HCT116 (cell line): ENCODE data around the gene NFE2L3. TPM values are rescaled to one million over a fixed set of nuclear protein-coding genes. Genes with fewer than 3 reads are reported as not detected.

ENCODE experiments used
- ATAC-seq: fragments of 200-7000 bp; cut with Tn5 transposase; 2 replicates; pipeline ENCODE4 v1.9.1; 2020; ENCODE audit warnings: mild to moderate bottlenecking, moderate library complexity
- BruUV-seq: library from RNA; stranded (reverse); fragments of 400-500 nt; replicated peaks from 2 replicates; lab custom pipeline; 2021; lab: Mats Ljungman, UMichigan
- CTCF ChIA-PET: fragments of 300-600 bp; sonication (Branson Sonifier 250); formaldehyde crosslinking; loops from one replicate; lab custom pipeline; 2021; ENCODE audit warnings: antibody characterized with exemption; lab: Charles Lee
- POLR2A ChIA-PET: fragments of 300-600, 350-600 bp; sonication (Branson Sonifier 250); formaldehyde crosslinking; loops from one replicate; lab custom pipeline; 2021; ENCODE audit warnings: antibody characterized with exemption; lab: Charles Lee
- RAD21 ChIA-PET, 2 experiments: fragments of 300-600 bp; sonication (Branson Sonifier 250); formaldehyde crosslinking; loops; one replicate each; lab custom pipeline; 2023; ENCODE audit warnings: low total read pairs in 2 of 2; ENCODE audit not compliant: uncharacterized antibody in 2 of 2, unreplicated experiment in 2 of 2, low non-redundant PET in 1 of 2; lab: Charles Lee
- DNase-seq: peaks from one replicate; pipeline ENCODE4 v3.0.0-alpha.2; 2010; ENCODE audit warnings: low read depth, low spot score
- H2AFZ ChIP-seq: fragments of 200-600 bp; shearing (Covaris generic), sonication (generic); 2 replicates; pipeline ENCODE4 v1.6.1; 2017; ENCODE audit warnings: low read depth, mixed run types, mixed read lengths, antibody characterized with exemption, low read length; ENCODE audit not compliant: poor library complexity, severe bottlenecking
- H3K27ac ChIP-seq: 2 replicates; pipeline ENCODE4 v1.5.1; 2012; ENCODE audit warnings: low read depth, low read length
- H3K27me3 ChIP-seq: fragments of 200-600 bp; sonication (generic); 2 replicates; pipeline ENCODE4 v1.6.1; 2016; ENCODE audit warnings: mixed run types, low read length, mixed read lengths; ENCODE audit not compliant: insufficient read depth
- H3K36me3 ChIP-seq, 2 experiments: fragments of 200-500 bp in 1 of 2; fragments of 200-600 bp in 1 of 2; sonication (Bioruptor generic) in 1 of 2; sonication (generic) in 1 of 2; 2 replicates each; pipeline versions ENCODE4 v1.5.1 to v1.6.1; 2014 to 2016; ENCODE audit warnings: low read length in 2 of 2, inconsistent platforms in 1 of 2, mixed read lengths in 1 of 2, mixed run types in 1 of 2; ENCODE audit not compliant: insufficient read depth in 2 of 2, control insufficient read depth in 1 of 2
- H3K4me1 ChIP-seq, 2 experiments: fragments of 200-600 bp in 1 of 2; sonication (generic) in 1 of 2; 2 replicates each; pipeline versions ENCODE4 v1.5.1 to v1.6.1; 2012 to 2017; ENCODE audit warnings: low read length in 2 of 2, inconsistent platforms in 1 of 2, mild to moderate bottlenecking in 1 of 2, mixed read lengths in 1 of 2, mixed run types in 1 of 2, moderate library complexity in 1 of 2; ENCODE audit not compliant: insufficient read depth in 2 of 2, control insufficient read depth in 1 of 2
- H3K4me2 ChIP-seq: fragments of 200-600 bp; sonication (generic); 2 replicates; pipeline ENCODE4 v1.6.1; 2017; ENCODE audit warnings: mixed run types, low read length, mixed read lengths
- H3K4me3 ChIP-seq, 2 experiments: fragments of 200-600 bp in 1 of 2; sonication (generic) in 1 of 2; replicated peaks in 1 of 2; 2 replicates each; pipeline ENCODE4 v1.5.1; 2011 to 2016; ENCODE audit warnings: low read length in 2 of 2, control low read depth in 1 of 2, low read depth in 1 of 2, mild to moderate bottlenecking in 1 of 2, mixed read lengths in 1 of 2, mixed run types in 1 of 2
- H3K79me2 ChIP-seq: fragments of 200-600 bp; sonication (generic); 2 replicates; pipeline ENCODE4 v1.6.1; 2017; ENCODE audit warnings: mild to moderate bottlenecking, mixed run types, low read length, moderate library complexity, mixed read lengths; ENCODE audit not compliant: insufficient read depth
- H3K9ac ChIP-seq: fragments of 200-600 bp; sonication (generic); 2 replicates; pipeline ENCODE4 v1.6.1; 2016; ENCODE audit warnings: low read length, mixed read lengths
- H3K9me2 ChIP-seq: fragments of 200-600 bp; sonication (generic), shearing (Covaris generic); 2 replicates; pipeline ENCODE4 v1.6.1; 2017; ENCODE audit warnings: mixed run types, mild to moderate bottlenecking, moderate library complexity; ENCODE audit not compliant: insufficient read depth
- H3K9me3 ChIP-seq, 2 experiments: fragments of 200-500 bp in 1 of 2; fragments of 200-600 bp in 1 of 2; sonication (Bioruptor generic) in 1 of 2; sonication (generic) in 1 of 2; 2 replicates each; pipeline ENCODE4 v1.6.1; 2014 to 2017; ENCODE audit warnings: low read length in 2 of 2, mixed read lengths in 2 of 2, inconsistent platforms in 1 of 2, low read depth in 1 of 2, mild to moderate bottlenecking in 1 of 2, mixed run types in 1 of 2, moderate library complexity in 1 of 2; ENCODE audit not compliant: control insufficient read depth in 1 of 2, insufficient read depth in 1 of 2
- H4K20me1 ChIP-seq: fragments of 200-600 bp; sonication (generic), shearing (Covaris generic); 2 replicates; pipeline ENCODE4 v1.6.1; 2017; ENCODE audit warnings: mixed run types, mild to moderate bottlenecking, moderate library complexity; ENCODE audit not compliant: insufficient read depth
- EGR1 ChIP-seq: IDR thresholded peaks from 2 replicates; pipeline ENCODE4 v1.6.1; 2012; ENCODE audit warnings: low read depth
- ELF1 ChIP-seq: IDR thresholded peaks from 2 replicates; pipeline ENCODE4 v1.6.1; 2012; ENCODE audit warnings: low read depth, borderline replicate concordance
- EZH2 ChIP-seq: fragments of 200-600 bp; sonication (generic); IDR thresholded peaks from 2 replicates; pipeline ENCODE4 v1.6.1; 2017; ENCODE audit warnings: antibody characterized with exemption, mixed run types
- JUND ChIP-seq: IDR thresholded peaks from 2 replicates; pipeline ENCODE4 v1.6.1; 2012
- SRF ChIP-seq: IDR thresholded peaks from 2 replicates; pipeline ENCODE4 v1.6.1; 2012; ENCODE audit warnings: low read depth
- TCF7L2 ChIP-seq: IDR thresholded peaks from 2 replicates; pipeline ENCODE4 v1.7.0; 2011; ENCODE audit warnings: borderline replicate concordance, inconsistent platforms; ENCODE audit not compliant: insufficient read depth, insufficient read length; ENCODE audit errors: extremely low read depth
- ZNF274 ChIP-seq: fragments of 200-500 bp; sonication (Bioruptor generic); IDR thresholded peaks from 2 replicates; pipeline ENCODE4 v1.6.1; 2014; ENCODE audit warnings: mild to moderate bottlenecking, low read depth, low read length, inconsistent platforms
- intact Hi-C: fragments of 100-400 bp; cut with micrococcal nuclease; formaldehyde crosslinking; loops from 2 replicates; pipeline ENCODE4 v1.10.0; 2022
- total RNA-seq: library from RNA; stranded (reverse); gene quantifications from one replicate; pipeline ENCODE4 v1.2.1, GENCODE V29; 2021; ENCODE audit not compliant: unreplicated experiment
- TF ChIP-seq, protein P1 (sequence below): IDR thresholded peaks from 2 replicates; pipeline ENCODE4 v1.6.1; 2012
- TF ChIP-seq, protein P2 (sequence below): IDR thresholded peaks from 2 replicates; pipeline ENCODE4 v1.6.1; 2011; ENCODE audit warnings: mild to moderate bottlenecking, low read length, moderate library complexity; ENCODE audit not compliant: insufficient replicate concordance; ENCODE audit errors: extremely low read depth
- TF ChIP-seq, protein P3 (sequence below), 3 experiments: fragments of 200-600 bp in 1 of 3; sonication (generic) in 1 of 3; IDR thresholded peaks in 2 of 3; conservative IDR thresholded peaks in 1 of 3; 2 replicates each; pipeline ENCODE4 v1.5.1; 2012 to 2017; ENCODE audit warnings: low read depth in 2 of 3, low read length in 2 of 3, antibody characterized with exemption in 1 of 3, borderline replicate concordance in 1 of 3, control low read depth in 1 of 3, mild to moderate bottlenecking in 1 of 3, mixed read lengths in 1 of 3, mixed run types in 1 of 3, moderate library complexity in 1 of 3; ENCODE audit not compliant: insufficient read depth in 1 of 3
- TF ChIP-seq, protein P4 (sequence below): IDR thresholded peaks from 2 replicates; pipeline ENCODE4 v1.6.1; 2012

The NFE2L3 gene
- total RNA-seq, 1 experiment from 2014 or later = 27.0 TPM

DNA sequence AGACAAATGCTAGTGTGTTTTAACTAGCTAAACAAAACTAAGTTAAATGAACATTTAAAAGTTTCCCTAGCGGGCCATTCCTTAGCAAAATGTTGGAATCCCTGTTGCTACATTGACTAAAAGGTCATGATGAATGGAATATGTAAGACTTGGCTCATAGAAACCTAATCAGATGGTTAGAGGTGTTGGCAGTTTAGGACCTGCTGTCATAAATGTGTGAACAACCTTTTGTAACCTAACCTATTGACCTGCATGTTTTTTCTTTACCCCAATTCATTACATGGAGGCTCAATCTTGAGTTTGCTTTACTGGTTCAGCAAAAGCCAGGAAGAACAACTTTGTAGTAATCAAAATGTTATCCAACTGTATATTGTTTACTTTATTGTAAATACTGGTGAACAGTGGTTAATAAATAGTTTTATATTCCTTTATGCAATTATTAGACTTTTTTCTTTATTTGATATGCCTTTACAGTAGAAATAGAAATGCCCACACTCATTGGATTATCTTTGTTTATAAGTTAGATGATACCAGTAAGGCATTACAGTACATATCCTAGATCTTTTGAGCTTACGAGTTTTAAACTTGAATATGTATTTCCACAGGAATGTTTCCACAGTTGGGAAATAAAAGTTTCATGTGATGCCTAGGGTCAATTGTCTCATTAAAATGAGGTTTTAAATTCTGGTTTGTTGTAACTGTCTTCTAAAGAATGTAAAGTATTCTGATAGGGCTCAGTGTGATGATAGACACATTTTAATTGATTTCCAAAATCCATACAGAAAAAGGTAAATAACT, 61.1 kb downstream of the NFE2L3 start:
- ChIA-PET RAD21 (no interaction called here), CTCF (no interaction called here), POLR2A (interaction anchor here (0.7 to 2.1 kb wide), 2 partner anchors 11 to 13 kb away, joined by 3 to 7 read pairs; partner anchors contain the start of gene CBX3)
- peaks cover 31 to 34% of the 10 kb centered on the region in 2 experiments for H3K36me3 ChIP-seq
- H2AFZ ChIP-seq = no peak overlapping the region
- ATAC-seq (no peak), DNase-seq (no peak)
- H3K9me3 ChIP-seq = no peaks in the 10 kb centered on the region
- H4K20me1 ChIP-seq = peaks cover 32% of the 10 kb centered on the region; the same call in 1 of the 2 replicates
- no peak overlapping the region for H3K4me3 ChIP-seq
- TF ChIP-seq TCF7L2 = no peak
- TF ChIP-seq, protein P1, sequence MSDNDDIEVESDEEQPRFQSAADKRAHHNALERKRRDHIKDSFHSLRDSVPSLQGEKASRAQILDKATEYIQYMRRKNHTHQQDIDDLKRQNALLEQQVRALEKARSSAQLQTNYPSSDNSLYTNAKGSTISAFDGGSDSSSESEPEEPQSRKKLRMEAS = no peak
- TF ChIP-seq, protein P2, sequence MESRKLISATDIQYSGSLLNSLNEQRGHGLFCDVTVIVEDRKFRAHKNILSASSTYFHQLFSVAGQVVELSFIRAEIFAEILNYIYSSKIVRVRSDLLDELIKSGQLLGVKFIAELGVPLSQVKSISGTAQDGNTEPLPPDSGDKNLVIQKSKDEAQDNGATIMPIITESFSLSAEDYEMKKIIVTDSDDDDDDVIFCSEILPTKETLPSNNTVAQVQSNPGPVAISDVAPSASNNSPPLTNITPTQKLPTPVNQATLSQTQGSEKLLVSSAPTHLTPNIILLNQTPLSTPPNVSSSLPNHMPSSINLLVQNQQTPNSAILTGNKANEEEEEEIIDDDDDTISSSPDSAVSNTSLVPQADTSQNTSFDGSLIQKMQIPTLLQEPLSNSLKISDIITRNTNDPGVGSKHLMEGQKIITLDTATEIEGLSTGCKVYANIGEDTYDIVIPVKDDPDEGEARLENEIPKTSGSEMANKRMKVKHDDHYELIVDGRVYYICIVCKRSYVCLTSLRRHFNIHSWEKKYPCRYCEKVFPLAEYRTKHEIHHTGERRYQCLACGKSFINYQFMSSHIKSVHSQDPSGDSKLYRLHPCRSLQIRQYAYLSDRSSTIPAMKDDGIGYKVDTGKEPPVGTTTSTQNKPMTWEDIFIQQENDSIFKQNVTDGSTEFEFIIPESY = no peak
- no peak for TF ChIP-seq ELF1
- TF ChIP-seq, protein P3, sequence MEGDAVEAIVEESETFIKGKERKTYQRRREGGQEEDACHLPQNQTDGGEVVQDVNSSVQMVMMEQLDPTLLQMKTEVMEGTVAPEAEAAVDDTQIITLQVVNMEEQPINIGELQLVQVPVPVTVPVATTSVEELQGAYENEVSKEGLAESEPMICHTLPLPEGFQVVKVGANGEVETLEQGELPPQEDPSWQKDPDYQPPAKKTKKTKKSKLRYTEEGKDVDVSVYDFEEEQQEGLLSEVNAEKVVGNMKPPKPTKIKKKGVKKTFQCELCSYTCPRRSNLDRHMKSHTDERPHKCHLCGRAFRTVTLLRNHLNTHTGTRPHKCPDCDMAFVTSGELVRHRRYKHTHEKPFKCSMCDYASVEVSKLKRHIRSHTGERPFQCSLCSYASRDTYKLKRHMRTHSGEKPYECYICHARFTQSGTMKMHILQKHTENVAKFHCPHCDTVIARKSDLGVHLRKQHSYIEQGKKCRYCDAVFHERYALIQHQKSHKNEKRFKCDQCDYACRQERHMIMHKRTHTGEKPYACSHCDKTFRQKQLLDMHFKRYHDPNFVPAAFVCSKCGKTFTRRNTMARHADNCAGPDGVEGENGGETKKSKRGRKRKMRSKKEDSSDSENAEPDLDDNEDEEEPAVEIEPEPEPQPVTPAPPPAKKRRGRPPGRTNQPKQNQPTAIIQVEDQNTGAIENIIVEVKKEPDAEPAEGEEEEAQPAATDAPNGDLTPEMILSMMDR (IDR thresholded peaks at IDR 0.05 in 2 of 3, conservative IDR thresholded peaks at IDR 0.05 in 1 of 3; ENCODE audit: borderline replicate concordance in 1 of 3, insufficient read depth in 1 of 3, low read depth in 2 of 3, low read length in 2 of 3) = no peak
- no peak for TF ChIP-seq EGR1
- no peak for TF ChIP-seq EZH2
- TF ChIP-seq, protein P4, sequence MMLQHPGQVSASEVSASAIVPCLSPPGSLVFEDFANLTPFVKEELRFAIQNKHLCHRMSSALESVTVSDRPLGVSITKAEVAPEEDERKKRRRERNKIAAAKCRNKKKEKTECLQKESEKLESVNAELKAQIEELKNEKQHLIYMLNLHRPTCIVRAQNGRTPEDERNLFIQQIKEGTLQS = no peak
- no peak for TF ChIP-seq JUND
- no peak for TF ChIP-seq ZNF274
- TF ChIP-seq SRF = no peak
- no peak overlapping the region for H3K27ac ChIP-seq
- H3K4me1 ChIP-seq = no peaks in the 10 kb centered on the region
- no peaks in the 10 kb centered on the region for H3K9me2 ChIP-seq
- no peaks in the 10 kb centered on the region for H3K27me3 ChIP-seq
- no peak overlapping the region for H3K9ac ChIP-seq
- no peak overlapping the region for H3K4me2 ChIP-seq
- intact Hi-C loops = no loop called here
- H3K79me2 ChIP-seq = peaks cover 32% of the 10 kb centered on the region
- TSS peak; percentile 48 for BruUV-seq
